Suprapubic skin (tissue), 4 donors: Measurements from ENCODE around the gene COQ10A.

ENCODE experiments used
- EP300 ChIP-seq: sonication (generic); formaldehyde crosslinking; IDR thresholded peaks from one replicate; pipeline ENCODE4 v1.6.1; 2017; ENCODE audit warnings: antibody characterized with exemption
- POLR2A ChIP-seq, 2 donors: fragments of 450-650 bp; IDR thresholded peaks; one replicate each; pipeline ENCODE4 v1.6.1; 2017; ENCODE audit warnings: antibody characterized with exemption in 2 of 2, mild to moderate bottlenecking in 2 of 2, moderate library complexity in 2 of 2
- POLR2AphosphoS5 ChIP-seq, 3 donors: sonication (generic); formaldehyde crosslinking; IDR thresholded peaks; one replicate each; pipeline ENCODE4 v1.6.1; 2017; ENCODE audit warnings: antibody characterized with exemption in 3 of 3
- TF ChIP-seq, protein P1 (sequence below), 2 donors: fragments of 200-600 bp in 1 of 2; fragments of 450-650 bp in 1 of 2; sonication (generic) in 1 of 2; IDR thresholded peaks; one replicate each; pipeline ENCODE4 v1.5.1; 2016 to 2019; ENCODE audit warnings: antibody characterized with exemption in 2 of 2, mild to moderate bottlenecking in 1 of 2, moderate library complexity in 1 of 2

DNA sequence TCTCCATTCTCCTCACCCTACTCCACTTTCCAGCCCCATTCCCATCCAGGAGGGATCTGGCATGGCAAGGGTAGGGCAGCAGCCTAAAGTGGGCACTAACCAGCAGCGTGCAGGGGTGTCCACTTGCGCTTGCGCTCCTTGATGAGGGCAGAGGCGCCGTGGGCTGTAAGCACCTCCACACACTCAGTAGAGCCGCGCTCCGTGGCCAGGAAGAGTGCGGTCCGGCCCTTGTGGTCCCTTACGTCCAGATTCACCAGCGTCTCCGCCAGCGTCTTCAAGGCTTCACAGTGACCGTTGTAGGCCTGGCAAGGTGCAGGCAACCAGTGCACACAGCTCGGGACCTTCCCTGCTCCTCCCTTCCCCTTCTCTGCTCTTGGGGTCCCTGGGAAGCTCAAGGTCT is 18.8 kb upstream of the COQ10A start:
- TF ChIP-seq, protein P1, sequence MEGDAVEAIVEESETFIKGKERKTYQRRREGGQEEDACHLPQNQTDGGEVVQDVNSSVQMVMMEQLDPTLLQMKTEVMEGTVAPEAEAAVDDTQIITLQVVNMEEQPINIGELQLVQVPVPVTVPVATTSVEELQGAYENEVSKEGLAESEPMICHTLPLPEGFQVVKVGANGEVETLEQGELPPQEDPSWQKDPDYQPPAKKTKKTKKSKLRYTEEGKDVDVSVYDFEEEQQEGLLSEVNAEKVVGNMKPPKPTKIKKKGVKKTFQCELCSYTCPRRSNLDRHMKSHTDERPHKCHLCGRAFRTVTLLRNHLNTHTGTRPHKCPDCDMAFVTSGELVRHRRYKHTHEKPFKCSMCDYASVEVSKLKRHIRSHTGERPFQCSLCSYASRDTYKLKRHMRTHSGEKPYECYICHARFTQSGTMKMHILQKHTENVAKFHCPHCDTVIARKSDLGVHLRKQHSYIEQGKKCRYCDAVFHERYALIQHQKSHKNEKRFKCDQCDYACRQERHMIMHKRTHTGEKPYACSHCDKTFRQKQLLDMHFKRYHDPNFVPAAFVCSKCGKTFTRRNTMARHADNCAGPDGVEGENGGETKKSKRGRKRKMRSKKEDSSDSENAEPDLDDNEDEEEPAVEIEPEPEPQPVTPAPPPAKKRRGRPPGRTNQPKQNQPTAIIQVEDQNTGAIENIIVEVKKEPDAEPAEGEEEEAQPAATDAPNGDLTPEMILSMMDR (IDR thresholded peaks at IDR 0.05) = no peak
- TF ChIP-seq POLR2A (IDR thresholded peaks at IDR 0.05) = no peak
- TF ChIP-seq POLR2AphosphoS5 (IDR thresholded peaks at IDR 0.05) = no peak
- TF ChIP-seq EP300 = no peak
